ENCODE measurements around the gene LEMD3. TPM values are rescaled to one million over a fixed set of nuclear protein-coding genes. Genes with fewer than 3 reads are reported as not detected.
"Not testable (repeated sequence)": the region's sequence is repeated elsewhere in the genome, so short reads cannot be mapped to it uniquely, and the experiment has no call there.

Gene LEMD3
- total and polyA plus RNA-seq, 2 donors from 2014 or later = 7.5 to 31.8 TPM

DNA sequence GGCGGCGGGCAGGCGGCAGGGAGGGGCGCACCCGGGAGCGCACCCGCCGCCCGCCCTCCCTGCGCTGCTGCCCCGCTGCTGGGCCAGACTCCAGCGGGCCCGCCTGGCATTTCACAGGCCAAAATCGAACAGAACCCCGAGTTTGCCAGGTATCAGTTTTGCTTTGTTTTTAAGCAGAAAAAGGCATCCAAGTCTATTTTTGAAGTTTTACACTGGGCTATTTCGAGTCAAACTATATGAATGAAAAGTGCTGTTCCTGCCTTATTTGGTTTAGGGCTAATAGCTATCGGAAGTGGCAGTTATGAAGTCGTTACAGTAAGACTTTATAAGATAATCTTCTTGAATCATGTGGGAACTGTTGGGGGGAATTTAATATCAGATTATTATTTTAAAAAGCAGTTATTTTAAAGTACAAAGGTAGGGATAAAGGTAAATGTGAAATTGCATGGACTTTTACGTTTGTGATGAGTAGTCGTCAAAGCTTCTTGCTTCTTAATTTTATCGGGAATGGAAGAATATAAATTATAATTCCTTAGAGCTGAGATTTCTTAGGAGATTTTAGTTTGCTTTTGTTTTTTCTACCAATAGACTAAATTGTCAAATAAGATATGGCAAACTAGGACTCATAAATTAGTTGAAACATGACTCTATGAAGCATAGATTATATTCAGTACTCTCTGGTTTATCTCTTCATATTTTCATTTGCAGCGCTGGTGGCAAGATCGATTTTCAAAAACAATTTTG lies 110.2 kb downstream of the LEMD3 start:
- TF ChIP-seq, protein P1, sequence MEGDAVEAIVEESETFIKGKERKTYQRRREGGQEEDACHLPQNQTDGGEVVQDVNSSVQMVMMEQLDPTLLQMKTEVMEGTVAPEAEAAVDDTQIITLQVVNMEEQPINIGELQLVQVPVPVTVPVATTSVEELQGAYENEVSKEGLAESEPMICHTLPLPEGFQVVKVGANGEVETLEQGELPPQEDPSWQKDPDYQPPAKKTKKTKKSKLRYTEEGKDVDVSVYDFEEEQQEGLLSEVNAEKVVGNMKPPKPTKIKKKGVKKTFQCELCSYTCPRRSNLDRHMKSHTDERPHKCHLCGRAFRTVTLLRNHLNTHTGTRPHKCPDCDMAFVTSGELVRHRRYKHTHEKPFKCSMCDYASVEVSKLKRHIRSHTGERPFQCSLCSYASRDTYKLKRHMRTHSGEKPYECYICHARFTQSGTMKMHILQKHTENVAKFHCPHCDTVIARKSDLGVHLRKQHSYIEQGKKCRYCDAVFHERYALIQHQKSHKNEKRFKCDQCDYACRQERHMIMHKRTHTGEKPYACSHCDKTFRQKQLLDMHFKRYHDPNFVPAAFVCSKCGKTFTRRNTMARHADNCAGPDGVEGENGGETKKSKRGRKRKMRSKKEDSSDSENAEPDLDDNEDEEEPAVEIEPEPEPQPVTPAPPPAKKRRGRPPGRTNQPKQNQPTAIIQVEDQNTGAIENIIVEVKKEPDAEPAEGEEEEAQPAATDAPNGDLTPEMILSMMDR (IDR thresholded peaks at IDR 0.05; ENCODE audit: borderline replicate concordance, extremely low read depth, insufficient read depth) = no peak
- Histone ChIP-seq H3K9ac (ENCODE audit: low read length in 3 of 3) (peak overlapping the region in 2 of 3 donors; percentile 18 to 37), H3K27me3 (ENCODE audit: control insufficient read depth, insufficient read depth, low read length) (no peaks in the 10 kb centered on the region), H3K36me3 (ENCODE audit: control insufficient read depth in 2 of 3, insufficient read depth in 3 of 3, low read length in 3 of 3) (no peaks in the 10 kb centered on the region), H3K9me3 (ENCODE audit: control insufficient read depth in 2 of 3, insufficient read depth in 1 of 3, low read length in 3 of 3) (no peaks in the 10 kb centered on the region), H3K4me1 (ENCODE audit: control insufficient read depth in 2 of 3, insufficient read depth in 2 of 3, low read depth in 1 of 3, low read length in 3 of 3) (peaks cover 0 to 7% (median 0%) of the 10 kb centered on the region in 3 donors), H3K4me3 (ENCODE audit: low read length in 3 of 3) (peak overlapping the region; percentile 31 to 68 (median 40)), H3K27ac (ENCODE audit: low read depth in 2 of 2, low read length in 2 of 2) (no peak overlapping the region)
- DNase-seq (no peak), FAIRE-seq (no peak)
- intact Hi-C loops (cut with DNase I) = no loop called here

GRCh38 chr12:65280306-65280705 lies 110.9 kb downstream of the LEMD3 start:
- TF ChIP-seq, protein P1 (IDR thresholded peaks at IDR 0.05; ENCODE audit: borderline replicate concordance, extremely low read depth, insufficient read depth) = no peak
- Histone ChIP-seq H3K27ac (ENCODE audit: low read depth in 2 of 2, low read length in 2 of 2) (no peak overlapping the region), H3K9ac (ENCODE audit: low read length in 3 of 3) (no peak overlapping the region), H3K4me1 (ENCODE audit: control insufficient read depth in 2 of 3, insufficient read depth in 2 of 3, low read depth in 1 of 3, low read length in 3 of 3) (peaks cover 0 to 7% (median 0%) of the 10 kb centered on the region in 3 donors), H3K9me3 (ENCODE audit: control insufficient read depth in 2 of 3, insufficient read depth in 1 of 3, low read length in 3 of 3) (no peaks in the 10 kb centered on the region), H3K36me3 (ENCODE audit: control insufficient read depth in 2 of 3, insufficient read depth in 3 of 3, low read length in 3 of 3) (no peaks in the 10 kb centered on the region), H3K4me3 (ENCODE audit: low read length in 3 of 3) (no peak overlapping the region), H3K27me3 (ENCODE audit: control insufficient read depth, insufficient read depth, low read length) (no peaks in the 10 kb centered on the region)
- FAIRE-seq = no peak
- intact Hi-C loops (cut with DNase I) = no loop called here
- no peak for DNase-seq

GRCh38 chr12:65282840-65283239 lies 113.5 kb downstream of the LEMD3 start:
- no peaks in the 10 kb centered on the region for H3K9me3 ChIP-seq (ENCODE audit: control insufficient read depth in 2 of 3, insufficient read depth in 1 of 3, low read length in 3 of 3)
- no peak for DNase-seq
- intact Hi-C loops (cut with DNase I) = no loop called here
- H3K27ac ChIP-seq (ENCODE audit: low read depth in 2 of 2, low read length in 2 of 2) = no peak overlapping the region
- TF ChIP-seq, protein P1 (IDR thresholded peaks at IDR 0.05; ENCODE audit: borderline replicate concordance, extremely low read depth, insufficient read depth) = no peak
- no peak overlapping the region for H3K9ac ChIP-seq (ENCODE audit: low read length in 3 of 3)
- no peaks in the 10 kb centered on the region for H3K27me3 ChIP-seq (ENCODE audit: control insufficient read depth, insufficient read depth, low read length)
- no peaks in the 10 kb centered on the region for H3K36me3 ChIP-seq (ENCODE audit: control insufficient read depth in 2 of 3, insufficient read depth in 3 of 3, low read length in 3 of 3)
- no peak overlapping the region for H3K4me3 ChIP-seq (ENCODE audit: low read length in 3 of 3)
- peaks cover 0 to 7% (median 0%) of the 10 kb centered on the region in 3 donors for H3K4me1 ChIP-seq (ENCODE audit: control insufficient read depth in 2 of 3, insufficient read depth in 2 of 3, low read depth in 1 of 3, low read length in 3 of 3)
- FAIRE-seq = no peak

GRCh38 chr12:65285532-65285931 lies 116.1 kb downstream of the LEMD3 start:
- H3K9me3 ChIP-seq (ENCODE audit: control insufficient read depth in 2 of 3, insufficient read depth in 1 of 3, low read length in 3 of 3); H3K9ac ChIP-seq (ENCODE audit: low read length in 3 of 3); H3K4me1 ChIP-seq (ENCODE audit: control insufficient read depth in 2 of 3, insufficient read depth in 2 of 3, low read depth in 1 of 3, low read length in 3 of 3); intact Hi-C loops (cut with DNase I); H3K27me3 ChIP-seq (ENCODE audit: control insufficient read depth, insufficient read depth, low read length); DNase-seq; H3K27ac ChIP-seq (ENCODE audit: low read depth in 2 of 2, low read length in 2 of 2); FAIRE-seq; H3K36me3 ChIP-seq (ENCODE audit: control insufficient read depth in 2 of 3, insufficient read depth in 3 of 3, low read length in 3 of 3); H3K4me3 ChIP-seq (ENCODE audit: low read length in 3 of 3): not testable (repeated sequence)

Data from kidney (tissue), 14 donors.